HG02763 (cell line): ENCODE results near the gene BCL2L14.
"Not testable (repeated sequence)": the region's sequence is repeated elsewhere in the genome, so short reads cannot be mapped to it uniquely, and the experiment has no call there.

Source experiments
- ATAC-seq: cut with Tn5 transposase; IDR thresholded peaks from one replicate; pipeline ENCODE4 v1.9.1; 2021; ENCODE audit warnings: mild to moderate bottlenecking, moderate library complexity; ENCODE audit not compliant: unreplicated experiment

BCL2L14 gene

DNA sequence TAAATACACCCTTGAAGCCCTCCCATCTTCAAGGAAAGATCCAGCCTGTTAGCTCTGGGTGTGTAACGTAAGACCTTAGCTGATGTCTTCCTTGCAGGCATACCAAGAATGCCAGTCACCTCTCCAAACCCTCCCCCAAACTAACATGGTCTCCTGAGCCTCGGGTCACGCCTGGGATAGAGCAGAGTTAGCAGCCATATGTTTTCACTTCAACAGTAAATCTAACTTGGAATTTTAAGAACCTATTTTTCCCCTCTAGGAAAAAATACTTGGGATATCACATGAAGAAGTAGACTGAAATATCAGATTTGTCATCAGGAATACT lies 27.9 kb downstream of the BCL2L14 start:
- ATAC-seq, result no peak

- no peak for ATAC-seq
Measured at GRCh38 chr12:12099102-12099501, 28.4 kb downstream of the BCL2L14 start.

DNA sequence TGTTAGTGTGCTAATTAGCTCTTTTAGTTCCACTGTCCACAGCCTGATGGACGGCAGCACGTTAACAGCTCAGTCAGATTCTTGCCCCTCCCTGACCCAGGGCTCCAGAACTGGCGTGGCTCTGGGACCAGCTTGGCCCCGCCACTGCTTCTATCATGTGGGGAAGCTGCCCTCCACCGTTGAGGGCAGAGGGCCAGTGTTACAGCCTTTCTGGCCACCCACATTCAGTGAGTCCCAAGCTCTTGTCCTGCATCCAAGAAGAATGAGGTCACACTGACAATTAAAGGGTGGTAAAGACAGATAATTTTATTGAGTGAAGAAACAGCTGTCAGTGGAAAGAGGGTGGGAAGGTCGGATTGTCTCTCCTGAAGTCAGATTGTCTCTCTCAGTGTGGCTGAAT lies 36.9 kb downstream of the BCL2L14 start:
- ATAC-seq, result no peak

DNA sequence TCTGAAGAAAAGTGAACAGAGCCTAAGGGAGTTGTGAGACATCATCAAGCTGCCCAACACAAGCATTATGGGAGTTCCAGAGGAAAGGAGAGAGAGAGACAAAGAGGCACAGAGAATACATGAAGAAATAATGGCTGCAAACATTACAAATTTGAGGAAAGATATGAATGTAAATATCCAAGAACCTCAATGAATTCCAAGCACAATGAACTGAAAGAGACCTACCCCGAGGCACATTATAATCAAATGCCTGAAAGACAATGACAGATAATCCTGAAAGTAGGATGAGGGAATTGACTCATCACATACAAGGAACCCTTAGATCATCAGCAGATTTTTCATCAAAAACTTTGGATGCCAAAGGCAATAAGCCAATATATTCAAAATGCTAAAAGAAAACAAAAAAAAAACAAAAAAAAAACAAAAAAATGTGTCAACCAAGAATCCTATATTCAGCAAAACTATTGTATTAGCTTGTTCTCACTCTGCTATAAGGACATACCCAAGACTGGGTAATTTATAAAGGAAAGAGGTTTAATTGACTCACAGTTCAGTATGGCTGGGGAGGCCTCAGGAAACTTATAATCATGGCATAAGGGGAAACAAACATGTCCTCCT lies 37.8 kb downstream of the BCL2L14 start:
- ATAC-seq, result no peak

DNA sequence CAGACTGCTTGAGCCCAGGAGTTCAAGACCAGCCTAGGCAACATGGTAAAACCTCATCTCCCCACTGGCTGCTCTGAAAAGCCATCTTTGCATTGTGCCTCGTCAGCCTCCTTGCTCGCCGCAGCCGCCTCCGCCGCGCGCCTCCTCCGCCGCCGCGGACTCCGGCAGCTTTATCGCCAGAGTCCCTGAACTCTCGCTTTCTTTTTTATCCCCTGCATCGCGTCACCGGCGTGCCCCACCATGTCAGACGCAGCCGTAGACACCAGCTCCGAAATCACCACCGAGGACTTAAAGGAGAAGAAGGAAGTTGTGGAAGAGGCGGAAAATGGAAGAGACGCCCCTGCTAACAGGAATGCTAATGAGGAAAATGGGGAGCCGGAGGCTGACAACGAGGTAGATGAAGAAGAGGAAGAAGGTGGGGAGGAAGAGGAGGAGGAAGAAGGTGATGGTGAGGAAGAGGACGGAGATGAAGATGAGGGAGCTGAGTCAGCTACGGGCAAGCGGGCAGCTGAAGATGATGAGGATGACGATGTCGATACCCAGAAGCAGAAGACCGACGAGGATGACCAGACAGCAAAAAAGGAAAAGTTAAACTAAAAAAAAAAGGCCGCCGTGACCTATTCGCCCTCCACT lies 40.3 kb downstream of the BCL2L14 start:
- not testable (repeated sequence) for ATAC-seq

- no peak for ATAC-seq
Measured at GRCh38 chr12:12115514-12115913, 44.8 kb downstream of the BCL2L14 start.

DNA sequence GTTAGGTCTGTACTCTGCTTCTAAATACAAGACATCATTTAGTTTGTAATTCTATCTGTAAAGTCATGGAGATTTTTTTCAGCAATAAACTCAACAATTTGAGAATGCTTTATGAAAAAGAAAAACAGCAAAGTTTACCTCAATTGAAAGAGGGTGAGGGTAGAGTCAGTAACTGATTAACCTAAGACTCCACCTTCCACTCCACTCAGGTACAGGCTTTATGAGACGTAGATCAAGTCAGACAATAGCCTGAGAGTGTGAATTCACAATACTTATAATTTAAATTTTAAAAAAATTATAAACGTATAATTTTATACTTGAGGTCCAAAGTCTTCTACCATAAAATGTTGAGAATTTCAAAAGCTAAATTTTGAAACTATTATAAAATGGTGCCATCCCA lies 45.9 kb downstream of the BCL2L14 start:
- ATAC-seq, result no peak

DNA sequence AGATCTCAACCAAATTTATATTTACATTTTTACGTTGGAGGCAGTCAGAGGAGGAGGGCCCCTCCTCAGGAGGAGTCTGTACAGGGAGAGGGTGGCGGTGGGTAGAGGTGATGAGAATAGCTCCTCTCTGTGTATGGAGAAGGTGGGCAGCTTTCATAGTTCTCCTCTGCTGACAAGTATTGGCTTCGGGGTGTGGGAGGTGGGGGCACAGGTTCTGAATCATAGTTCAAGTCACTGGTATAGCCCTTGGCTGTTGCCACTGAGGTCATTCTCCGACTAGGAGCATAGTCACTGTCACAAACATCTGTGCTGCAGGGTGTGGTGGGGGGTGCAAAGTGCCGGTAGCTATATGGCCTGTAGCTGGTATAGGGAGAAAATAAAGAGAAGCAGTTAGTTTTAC lies 50.3 kb downstream of the BCL2L14 start:
- no peak for ATAC-seq

GRCh38 chr12:12123036-12123604 lies 52.4 kb downstream of the BCL2L14 start:
- ATAC-seq, result no peak

GRCh38 chr12:12126551-12126950 lies 55.8 kb downstream of the BCL2L14 start:
- no peak for ATAC-seq

DNA sequence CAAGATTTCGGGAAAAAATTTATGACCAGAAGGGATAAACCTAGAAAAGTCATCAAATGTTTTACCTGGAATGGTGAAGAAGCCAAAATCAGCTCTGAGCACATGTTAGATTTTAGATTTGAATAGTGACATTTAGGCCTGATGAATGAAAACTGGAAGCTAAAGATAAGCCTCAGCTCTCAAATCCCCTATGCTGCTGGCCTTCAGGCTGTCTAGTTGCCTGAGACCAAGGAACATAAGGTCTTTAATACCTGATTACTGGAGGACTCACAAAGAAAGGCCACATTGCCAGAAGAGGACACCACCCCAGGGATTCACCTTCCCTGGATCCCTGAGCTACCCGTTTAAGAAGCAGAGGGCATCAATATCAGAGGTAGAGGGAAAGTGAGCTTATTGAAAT lies 56.6 kb downstream of the BCL2L14 start:
- ATAC-seq, result no peak

- no peak for ATAC-seq
Measured at GRCh38 chr12:12128670-12129069, 57.9 kb downstream of the BCL2L14 start.

DNA sequence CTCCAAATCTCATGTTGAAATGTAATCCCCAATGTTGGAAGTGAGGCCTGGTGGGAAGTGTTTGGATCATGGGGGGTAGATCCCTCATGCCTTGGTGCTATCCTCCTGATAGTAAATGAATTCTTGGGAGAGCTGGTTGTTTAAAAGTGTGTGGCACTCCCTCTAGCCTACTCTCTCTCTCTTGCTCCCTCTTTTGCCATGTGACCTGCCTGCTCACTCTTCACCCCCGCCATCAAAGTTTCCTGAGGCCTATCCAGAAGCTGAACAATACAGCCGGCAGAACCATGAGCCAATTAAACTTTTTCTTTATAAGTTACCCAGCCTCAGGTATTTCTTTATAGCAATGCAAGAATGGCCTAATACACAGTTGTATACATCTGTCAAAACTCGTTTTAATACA lies 62.5 kb downstream of the BCL2L14 start:
- ATAC-seq, result no peak

GRCh38 chr12:12133785-12134184 lies 63.0 kb downstream of the BCL2L14 start:
- ATAC-seq, result no peak

GRCh38 chr12:12138203-12139154 lies 67.7 kb downstream of the BCL2L14 start:
- no peak for ATAC-seq

- ATAC-seq, result no peak
Measured at GRCh38 chr12:12141000-12141399, 70.3 kb downstream of the BCL2L14 start.

- not testable (repeated sequence) for ATAC-seq
Measured at GRCh38 chr12:12144531-12144930, 73.8 kb downstream of the BCL2L14 start.

GRCh38 chr12:12147111-12147510 lies 76.4 kb downstream of the BCL2L14 start:
- no peak for ATAC-seq
